Measurements from ENCODE around the gene GTPBP10. TPM values are rescaled to one million over a fixed set of nuclear protein-coding genes. Genes with fewer than 3 reads are reported as not detected.
"Not testable (repeated sequence)": the region's sequence is repeated elsewhere in the genome, so short reads cannot be mapped to it uniquely, and the experiment has no call there.

Gene GTPBP10, protein sequence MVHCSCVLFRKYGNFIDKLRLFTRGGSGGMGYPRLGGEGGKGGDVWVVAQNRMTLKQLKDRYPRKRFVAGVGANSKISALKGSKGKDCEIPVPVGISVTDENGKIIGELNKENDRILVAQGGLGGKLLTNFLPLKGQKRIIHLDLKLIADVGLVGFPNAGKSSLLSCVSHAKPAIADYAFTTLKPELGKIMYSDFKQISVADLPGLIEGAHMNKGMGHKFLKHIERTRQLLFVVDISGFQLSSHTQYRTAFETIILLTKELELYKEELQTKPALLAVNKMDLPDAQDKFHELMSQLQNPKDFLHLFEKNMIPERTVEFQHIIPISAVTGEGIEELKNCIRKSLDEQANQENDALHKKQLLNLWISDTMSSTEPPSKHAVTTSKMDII
- 10 to 100 TPM; 24.3 to 32.1 (median 29.5) TPM for polyA plus RNA-seq (ENCODE audit: insufficient read length in 4 of 4)

DNA sequence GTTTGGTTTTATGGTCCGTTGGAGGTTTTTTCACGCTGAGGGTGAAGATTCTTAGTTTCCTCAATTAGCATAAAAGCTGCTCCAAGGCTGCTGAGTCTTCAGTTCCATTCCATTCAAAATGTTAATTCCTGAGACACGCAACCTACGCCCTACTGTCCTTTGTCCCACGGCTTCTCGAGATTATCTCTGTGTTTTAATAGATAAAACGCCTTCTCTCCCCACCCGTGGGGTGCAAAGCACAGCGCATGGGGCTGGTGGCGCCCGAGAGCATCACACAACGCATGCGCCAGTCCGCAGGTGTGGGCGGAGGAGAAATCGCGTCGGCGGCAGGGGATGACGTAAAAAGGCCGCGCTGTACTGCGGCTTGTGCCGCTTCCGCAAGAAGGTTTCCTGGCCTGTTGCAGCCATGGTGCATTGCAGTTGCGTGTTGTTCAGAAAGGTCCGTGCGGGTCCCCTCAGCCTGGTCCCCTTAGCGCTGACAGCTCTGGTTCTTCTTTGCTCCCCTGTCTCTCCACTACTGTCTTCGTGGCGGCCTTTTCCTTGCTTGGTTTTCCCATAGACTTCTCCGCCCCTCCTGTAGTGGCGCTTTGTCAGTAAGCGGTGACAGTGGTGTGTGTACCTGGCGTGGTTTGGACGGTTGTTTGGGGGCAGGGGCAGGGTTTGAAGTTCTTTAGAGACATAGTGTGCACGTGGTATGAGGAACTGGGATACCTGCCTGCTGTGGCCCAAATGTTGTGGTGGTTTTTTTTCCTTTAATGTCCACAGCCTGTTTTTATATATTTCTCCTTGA lies at the start of gene GTPBP10:
GTPBP10 (plus strand) TSS at position 381 of the 790 bp plus-strand sequence; CDS start at position 407, 26 bp downstream.
- DNase-seq (ENCODE audit: low read depth in 4 of 4, low spot score in 3 of 4): peak; percentile 90 to 94 (median 90)

DNA sequence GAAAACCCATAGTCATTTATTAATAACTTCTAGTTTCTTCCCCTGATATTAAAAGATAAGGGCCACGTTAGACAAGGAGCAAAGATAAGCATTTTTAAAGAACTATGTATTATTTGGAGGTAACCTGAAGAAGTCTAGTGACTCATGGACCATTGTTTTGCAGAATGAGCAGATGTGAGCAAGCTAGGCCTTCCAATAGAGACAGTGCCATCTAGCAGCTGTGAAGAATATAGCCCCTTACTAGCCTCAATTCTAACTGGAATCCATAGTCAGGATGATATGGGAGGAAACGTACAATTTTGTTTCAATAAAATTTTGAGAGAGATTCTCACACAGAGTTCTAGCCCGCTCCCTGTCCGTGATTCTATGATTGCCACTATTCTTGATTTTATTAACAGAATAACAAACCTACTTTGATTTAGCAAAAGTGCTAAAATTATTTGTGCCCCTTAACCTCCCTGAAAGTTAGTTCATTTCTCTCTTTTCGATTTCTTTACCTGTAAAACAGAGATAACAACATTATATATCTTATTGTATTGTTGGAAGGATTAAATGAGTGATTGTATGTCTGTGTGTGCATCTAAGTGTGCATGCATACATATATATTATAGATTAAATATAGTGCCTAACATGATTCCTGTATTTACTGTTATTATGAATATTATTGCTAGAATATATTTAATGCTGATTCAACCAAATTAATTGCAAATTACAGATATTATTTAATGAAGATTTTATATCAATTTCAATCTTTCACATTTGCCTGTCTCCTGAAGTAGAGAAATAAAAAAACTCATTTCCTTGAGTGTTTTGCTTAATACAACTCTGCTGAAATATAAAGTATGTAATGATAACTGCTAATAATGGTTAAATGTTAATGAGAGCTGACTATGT lies 48.1 kb upstream of the GTPBP10 start:
- DNase-seq (ENCODE audit: low read depth in 4 of 4, low spot score in 3 of 4): no peak

DNA sequence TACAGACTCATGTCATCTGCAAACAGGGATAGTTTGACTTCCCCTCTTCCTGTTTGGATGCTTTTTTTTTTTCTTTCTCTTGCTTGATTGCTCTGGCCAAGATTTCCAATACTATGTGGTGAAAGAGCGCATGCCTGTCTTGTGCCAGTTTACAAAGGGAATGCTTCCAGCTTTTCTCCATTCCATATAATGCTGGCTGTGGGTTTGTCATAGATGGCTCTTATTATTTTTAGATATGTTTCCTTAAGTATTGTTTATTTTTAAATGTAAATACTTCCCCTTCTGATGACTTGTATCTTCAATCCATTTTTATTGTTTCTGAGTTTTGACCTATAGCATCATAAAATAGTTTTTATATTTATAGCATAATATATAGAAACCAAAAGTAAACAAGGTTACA lies 43.3 kb upstream of the GTPBP10 start:
- DNase-seq (ENCODE audit: low read depth in 4 of 4, low spot score in 3 of 4): no peak

DNA sequence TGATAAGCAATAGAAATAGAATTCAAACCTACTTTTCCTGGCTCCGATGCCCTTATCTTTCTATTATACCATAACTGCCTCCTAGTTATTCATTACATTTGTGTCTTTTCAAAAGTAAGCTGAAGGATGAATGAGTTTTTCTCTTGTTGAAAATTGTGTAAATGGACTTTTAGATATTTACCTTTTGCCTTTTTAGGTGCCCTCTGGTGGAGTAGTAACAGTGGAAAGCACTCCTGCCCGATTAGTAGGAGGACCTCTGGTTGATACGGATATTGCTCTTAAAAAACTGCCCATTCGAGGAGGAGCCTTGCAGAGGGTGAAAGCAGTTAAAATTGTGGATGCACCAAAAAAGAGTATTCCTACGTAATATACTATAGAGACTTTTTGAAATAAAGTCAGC lies 36.6 kb upstream of the GTPBP10 start:
- no peak for DNase-seq (ENCODE audit: low read depth in 4 of 4, low spot score in 3 of 4)

DNA sequence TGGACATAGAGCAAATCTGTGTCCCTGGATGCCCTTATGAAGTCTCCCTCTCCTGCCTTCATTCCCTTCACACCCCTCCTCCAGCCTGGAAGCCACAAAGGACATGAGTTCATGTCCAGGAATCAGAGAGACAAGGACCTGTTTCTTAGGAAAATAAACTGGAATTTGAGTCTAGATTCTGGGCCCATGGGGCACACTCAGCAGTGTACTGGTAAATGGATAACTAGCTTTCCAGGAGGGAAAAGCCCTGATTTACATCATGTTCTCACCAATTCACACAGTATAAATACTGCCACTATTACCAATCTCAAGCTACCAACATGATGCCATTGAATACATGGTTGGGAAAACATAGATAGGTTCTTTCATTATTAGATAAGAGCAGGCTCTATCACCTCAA lies 35.3 kb upstream of the GTPBP10 start:
- DNase-seq (ENCODE audit: low read depth in 4 of 4, low spot score in 3 of 4): no peak

DNA sequence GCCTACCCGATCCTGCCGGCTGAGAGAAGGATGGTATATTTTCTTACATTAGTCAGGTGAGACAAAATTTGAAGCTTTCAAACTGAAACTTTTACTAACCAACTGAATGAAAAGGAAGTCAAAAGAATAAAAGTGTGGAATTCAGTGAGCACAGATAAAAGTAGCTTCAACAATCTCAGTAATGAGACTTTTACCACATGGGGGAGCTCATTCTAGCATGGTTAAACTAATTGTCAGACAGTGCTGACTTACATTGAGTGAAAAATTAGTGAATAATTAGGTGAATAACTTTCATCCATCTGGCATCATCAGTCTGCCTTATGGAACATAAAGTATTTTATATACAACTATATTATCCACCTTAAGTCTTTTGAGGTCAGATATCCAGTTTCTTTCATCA lies 33.8 kb upstream of the GTPBP10 start:
- DNase-seq (ENCODE audit: low read depth in 4 of 4, low spot score in 3 of 4): no peak

DNA sequence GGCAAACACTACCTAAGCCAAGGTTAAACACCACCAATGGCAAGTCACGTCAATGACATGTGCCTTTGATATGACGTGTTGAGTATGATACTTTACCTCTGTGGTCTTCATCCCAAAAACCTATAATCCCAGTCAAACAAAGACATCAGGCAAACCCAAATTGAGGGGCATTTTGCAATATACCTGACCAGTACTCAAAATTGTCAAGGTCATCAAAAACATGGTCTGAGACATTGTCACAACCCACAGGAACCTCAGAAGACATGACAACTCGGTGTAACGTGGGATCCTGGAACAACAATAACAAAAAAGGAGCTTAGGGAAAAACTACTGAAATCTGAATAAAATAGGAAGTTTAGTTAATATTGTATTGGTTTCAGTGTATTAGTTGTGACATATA lies 32.6 kb upstream of the GTPBP10 start:
- DNase-seq (ENCODE audit: low read depth in 4 of 4, low spot score in 3 of 4): no peak

DNA sequence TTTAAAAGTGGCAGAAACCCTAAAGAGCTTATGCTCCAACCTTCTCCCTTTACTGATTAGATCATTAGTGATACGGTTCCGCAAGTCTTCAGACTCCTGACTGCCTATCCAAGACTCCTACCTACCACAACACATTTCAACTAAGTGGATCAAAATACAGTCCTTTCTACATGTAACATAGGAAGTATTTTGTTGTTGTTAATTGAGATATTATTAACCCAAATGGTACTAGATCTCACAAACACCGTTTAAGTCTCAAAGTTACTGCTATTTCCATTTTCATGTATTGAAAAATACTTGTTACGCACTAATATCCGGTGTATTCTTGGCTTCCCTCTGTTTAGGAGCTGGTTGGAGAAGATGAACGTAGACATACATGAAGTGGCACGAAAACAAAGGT lies 26.5 kb upstream of the GTPBP10 start:
- DNase-seq (ENCODE audit: low read depth in 4 of 4, low spot score in 3 of 4): no peak

DNA sequence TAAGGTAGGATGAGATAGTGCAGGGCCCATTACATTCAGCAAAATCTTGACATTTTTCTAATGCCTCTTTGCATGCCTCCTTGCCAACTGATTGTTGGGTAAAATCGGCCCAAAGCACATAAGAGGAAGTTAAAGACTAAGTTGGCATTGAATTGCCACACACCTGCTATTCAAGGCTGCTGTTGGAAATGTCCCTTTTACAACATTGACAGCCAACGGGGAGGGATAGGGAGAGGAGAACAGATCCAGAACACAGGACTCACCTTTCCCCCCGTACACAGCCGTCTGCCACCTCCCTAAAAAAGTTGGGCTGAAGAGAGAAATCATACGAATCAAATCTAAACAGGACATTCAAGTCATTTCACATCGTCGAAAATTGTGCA lies 26.1 kb upstream of the GTPBP10 start:
- DNase-seq (ENCODE audit: low read depth in 4 of 4, low spot score in 3 of 4): no peak

DNA sequence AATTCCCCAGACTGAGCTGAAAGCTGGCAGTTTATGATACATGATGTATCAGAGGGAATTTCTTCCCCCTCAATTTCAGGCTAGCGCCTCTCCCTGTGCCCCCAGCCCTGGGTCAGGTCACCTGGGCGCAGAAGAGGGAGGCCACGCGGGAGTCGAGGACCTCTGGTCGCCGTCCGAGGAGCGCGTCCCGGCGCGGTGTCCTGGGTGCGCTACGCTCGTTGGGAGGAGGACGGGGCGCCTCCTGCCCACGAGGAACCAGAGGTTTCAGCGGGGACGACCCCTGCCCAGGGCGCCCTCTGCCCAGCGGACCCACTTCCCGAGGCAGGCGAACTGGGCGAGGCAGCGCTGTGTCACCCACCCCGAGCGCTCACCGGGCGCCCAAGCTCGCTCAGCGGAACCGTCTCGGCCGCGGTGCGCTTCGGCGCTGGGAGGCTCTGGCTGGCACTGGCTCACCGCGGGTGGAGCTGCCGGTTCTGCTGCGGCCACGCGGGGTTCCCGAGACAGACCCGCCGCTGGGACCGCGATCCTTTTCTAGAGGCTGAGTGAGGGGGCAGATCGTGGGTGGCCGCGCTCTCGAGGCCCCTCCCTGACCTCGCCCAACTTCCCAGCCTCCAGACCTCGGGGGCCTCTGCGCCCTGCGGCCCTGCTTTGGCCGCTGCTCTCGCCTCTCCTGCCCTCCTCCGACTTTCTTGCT lies 25.6 kb upstream of the GTPBP10 start, which contains the start of gene FAM237B:
FAM237B (minus strand) TSS at position 504 of the 694 bp plus-strand sequence. CDS start 1,556 bp downstream, outside the sequence.
- DNase-seq (ENCODE audit: low read depth in 4 of 4, low spot score in 3 of 4): peak in 1 of 4 donors; percentile 11

DNA sequence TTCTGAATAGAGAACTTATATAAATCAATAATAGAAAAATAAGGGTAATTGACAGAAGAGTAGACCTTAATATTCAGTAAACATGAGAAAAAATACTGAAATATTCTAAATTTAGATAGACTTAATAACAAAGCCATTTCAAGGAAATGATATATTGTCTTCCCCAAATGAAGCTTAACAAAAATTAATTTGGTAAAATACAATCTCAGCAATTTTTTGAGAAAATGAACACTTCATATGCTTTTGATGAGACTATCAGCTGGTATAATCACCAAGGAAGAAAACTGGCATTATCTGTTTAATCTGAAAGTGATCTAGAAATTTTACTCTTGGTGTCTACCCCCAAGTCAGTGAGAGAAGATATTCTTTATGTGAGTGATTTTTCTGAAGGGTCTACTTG lies 23.7 kb upstream of the GTPBP10 start:
- no peak for DNase-seq (ENCODE audit: low read depth in 4 of 4, low spot score in 3 of 4)

DNA sequence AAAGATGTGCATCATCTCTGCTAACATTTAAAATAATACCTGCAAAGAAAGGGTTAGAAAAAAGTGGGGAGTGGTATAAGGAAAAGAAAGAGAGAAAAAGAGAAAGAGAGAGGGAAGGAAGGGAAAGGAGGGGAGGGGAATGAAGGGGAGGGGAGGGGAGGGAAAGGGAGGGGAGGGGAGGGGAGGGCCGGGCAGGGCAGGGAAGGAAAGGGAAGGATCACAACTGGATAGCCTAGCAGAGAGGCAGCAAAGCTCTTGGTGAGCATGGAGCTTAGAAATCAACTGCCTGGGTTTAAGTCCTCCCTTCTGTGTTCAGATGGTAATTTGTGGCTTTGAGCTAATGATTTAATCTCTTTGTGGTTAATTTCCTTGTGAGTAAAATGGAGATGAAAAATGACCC lies 20.0 kb upstream of the GTPBP10 start:
- no peak for DNase-seq (ENCODE audit: low read depth in 4 of 4, low spot score in 3 of 4)

DNA sequence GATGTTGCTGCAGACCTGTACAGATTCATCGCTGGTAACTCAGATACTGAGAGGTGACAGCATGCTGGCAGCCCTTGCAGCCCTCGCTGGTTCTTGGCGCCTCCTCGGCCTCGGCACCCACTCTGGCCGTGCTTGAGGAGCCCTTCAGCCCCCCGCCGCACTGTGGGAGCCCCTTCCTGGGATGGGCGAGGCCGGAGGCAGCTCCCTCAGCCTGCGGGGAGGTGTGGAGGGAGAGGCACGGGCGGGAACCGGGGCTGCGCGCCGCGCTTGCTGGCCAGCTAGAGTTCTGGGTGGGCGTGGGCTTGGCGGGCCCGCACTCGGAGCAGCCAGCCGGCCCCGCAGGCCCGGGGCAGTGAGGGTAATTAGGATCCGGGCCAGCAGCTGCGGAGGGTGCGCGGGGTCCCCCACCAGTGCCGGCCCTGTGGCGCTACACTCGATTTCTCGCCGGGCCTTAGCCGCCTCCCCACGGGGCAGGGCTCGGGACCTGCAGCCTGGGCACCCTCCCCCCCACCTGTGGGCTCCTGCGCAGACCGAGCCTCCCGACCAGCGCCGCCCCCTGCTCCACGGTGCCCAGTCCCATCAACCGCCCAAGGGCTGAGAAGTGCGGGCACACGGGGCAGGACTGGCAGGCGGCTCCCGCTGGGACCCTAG lies 12.2 kb upstream of the GTPBP10 start:
- DNase-seq (ENCODE audit: low read depth in 4 of 4, low spot score in 3 of 4): no peak

DNA sequence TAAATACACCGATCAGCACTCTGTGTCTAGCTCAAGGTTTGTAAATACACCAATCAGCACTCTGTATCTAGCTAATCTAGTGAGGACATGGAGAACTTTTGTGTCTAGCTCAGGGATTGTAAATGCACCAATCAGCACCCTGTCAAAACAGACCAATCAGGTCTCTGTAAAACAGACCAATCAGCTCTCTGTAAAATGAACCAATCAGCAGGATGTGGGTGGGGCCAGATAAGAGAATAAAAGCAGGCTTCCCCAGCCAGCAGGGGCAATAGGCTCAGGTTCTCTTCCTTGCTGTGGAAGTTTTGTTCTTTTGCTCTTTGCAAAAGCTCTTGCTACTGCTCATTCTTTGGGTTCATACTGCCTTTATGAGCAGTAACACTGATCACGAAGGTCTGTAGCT lies 11.6 kb upstream of the GTPBP10 start:
- DNase-seq (ENCODE audit: low read depth in 4 of 4, low spot score in 3 of 4): not testable (repeated sequence)

DNA sequence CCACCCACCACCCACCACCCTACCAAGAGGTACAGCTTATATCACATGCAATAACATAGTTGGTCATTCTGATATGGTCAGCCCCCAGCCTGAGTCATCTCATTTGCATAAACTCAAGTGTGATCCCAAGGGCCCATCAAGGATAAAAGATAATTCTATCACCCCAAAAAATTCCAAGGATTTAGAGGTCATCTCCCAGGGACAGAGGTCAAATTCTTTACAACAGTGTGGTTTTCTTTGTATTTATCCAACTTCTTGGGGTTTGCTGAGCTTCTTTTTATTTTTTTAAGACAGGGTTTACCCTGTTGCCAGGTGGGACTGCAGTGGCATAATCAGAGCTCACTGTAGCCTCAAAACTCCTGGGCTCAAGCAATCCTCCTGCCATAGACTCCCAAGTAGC lies 9.4 kb upstream of the GTPBP10 start:
- no peak for DNase-seq (ENCODE audit: low read depth in 4 of 4, low spot score in 3 of 4)

DNA sequence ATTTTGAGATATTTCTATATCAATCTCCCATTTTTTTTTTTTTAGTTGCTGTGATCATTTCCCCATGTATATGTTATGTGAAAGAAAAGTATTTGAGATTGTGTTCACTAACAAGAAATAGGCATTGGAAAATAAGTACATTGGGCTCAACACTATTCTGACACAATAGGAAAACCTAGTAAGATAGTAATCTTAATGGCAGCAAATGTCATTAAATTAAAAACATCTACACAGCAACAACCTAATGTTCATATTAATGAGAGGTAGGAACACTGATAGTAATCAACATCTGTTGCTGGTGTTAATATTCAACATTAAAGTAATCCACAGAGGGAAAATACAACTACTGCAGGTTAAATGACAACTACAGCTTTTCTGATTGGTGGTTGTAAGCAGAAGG lies 1.5 kb upstream of the GTPBP10 start:
- DNase-seq (ENCODE audit: low read depth in 4 of 4, low spot score in 3 of 4): no peak

DNA sequence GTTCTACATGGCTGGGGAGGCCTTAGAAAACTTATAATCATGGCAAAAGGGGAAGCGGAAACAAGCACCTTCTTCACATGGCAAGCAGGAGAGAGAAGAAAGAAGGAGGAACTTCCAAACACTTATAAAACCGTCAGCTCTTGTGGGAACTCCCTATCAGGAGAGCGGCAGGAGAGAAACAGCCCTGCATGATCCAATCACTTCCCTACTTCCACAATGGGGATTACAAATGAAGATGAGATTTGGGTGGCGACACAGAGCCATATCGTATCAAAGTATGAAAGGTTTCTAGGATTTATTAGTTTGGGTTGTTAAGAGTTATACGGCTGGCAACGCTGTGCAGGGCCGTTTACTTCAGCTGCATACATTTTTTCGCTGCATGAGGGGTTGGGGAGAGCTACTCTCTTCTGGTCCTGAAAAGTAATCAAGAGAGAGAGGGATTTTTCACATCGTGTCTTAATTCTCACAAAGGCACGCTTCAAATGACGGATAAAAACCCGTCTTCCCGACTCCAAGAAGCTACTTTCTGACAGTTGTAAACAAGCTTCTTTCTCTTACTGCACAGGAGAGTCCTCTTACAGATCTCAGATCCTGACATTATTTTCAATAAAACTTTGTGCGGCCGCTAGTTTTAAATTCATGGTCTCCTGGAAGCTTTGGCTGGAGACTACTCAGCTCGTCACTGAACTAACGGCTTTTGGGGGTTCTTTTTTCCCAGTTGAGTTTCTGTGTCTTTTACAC lies 751 bp upstream of the GTPBP10 start:
- peak in 3 of 4 donors; percentile 22 to 45 (median 43) for DNase-seq (ENCODE audit: low read depth in 4 of 4, low spot score in 3 of 4)

DNA sequence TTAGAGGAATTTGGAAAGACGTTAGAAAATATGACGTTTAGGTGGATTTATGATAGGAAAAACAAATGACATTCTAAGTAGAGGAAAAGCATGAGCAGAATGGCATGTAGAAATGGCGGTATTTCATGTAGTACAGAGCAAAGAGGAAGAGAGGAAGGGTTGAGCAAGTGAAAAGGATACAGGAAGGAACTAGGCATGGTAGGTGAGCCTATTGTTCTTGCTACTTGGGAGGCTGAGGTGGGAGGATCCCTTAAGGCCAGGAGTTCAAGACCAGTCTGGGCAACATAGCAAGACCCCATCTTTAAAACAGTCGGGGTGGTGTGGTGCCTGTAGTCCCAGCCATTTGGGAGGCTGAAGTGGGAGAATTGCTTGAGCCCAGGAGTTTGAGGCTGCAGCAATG lies 1.2 kb downstream of the GTPBP10 start:
- no peak for DNase-seq (ENCODE audit: low read depth in 4 of 4, low spot score in 3 of 4)

DNA sequence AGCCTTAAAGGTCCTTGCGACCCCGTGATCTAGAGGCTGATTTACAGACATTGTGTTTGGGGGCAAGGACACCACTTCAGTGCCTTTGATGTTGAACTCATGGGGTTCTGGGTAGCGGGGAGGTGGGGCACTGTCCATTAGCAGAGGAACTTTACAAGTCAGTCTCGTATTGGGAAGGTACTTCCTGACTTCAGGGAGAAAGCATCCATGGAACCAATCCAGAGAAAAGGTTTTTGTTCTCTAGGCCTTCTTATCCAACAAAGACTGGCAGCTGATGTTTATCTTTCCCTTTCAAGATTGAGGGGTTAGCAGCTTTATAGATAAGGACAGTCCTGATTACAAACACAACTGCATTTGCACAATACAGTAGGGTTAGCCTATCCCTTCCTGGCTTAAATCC lies 2.8 kb downstream of the GTPBP10 start:
- no peak for DNase-seq (ENCODE audit: low read depth in 4 of 4, low spot score in 3 of 4)
